Left ventricle myocardium inferior (tissue), 1 donor: ENCODE data around the gene GMEB2. TPM values are rescaled to one million over a fixed set of nuclear protein-coding genes. Genes with fewer than 3 reads are reported as not detected.

Source experiments
- DNase-seq: peaks from one replicate; pipeline ENCODE4 v3.0.0-alpha.2; 2020
- H3K27ac ChIP-seq: fragments of 200-600 bp; replicated peaks from 2 replicates; pipeline ENCODE4 v1.8.0; 2021
- H3K27me3 ChIP-seq: fragments of 200-600 bp; 2 replicates; pipeline ENCODE4 v1.8.0; 2021; ENCODE audit warnings: low read depth
- H3K36me3 ChIP-seq: fragments of 200-600 bp; 2 replicates; pipeline ENCODE4 v1.8.0; 2021
- H3K4me1 ChIP-seq: fragments of 200-600 bp; 2 replicates; pipeline ENCODE4 v1.8.0; 2021
- H3K4me3 ChIP-seq: fragments of 200-600 bp; 2 replicates; pipeline ENCODE4 v1.8.0; 2021; ENCODE audit warnings: mild to moderate bottlenecking, moderate library complexity
- H3K9me3 ChIP-seq: fragments of 200-600 bp; replicated peaks from 2 replicates; pipeline ENCODE4 v1.8.0; 2021
- CTCF ChIP-seq: fragments of 200-600 bp; IDR thresholded peaks from 2 replicates; pipeline ENCODE4 v1.8.0; 2021; ENCODE audit warnings: antibody characterized with exemption, mild to moderate bottlenecking, borderline replicate concordance
- intact Hi-C: fragments of 100-400 bp; cut with micrococcal nuclease; formaldehyde crosslinking; loops from one replicate; pipeline ENCODE4 v1.11.0; 2022
- total RNA-seq: library from RNA; stranded (reverse); fragmentation: NEBNext Ultra II Directional; extraction: Animal tissue kit (Norgen Biotek cat#: 25700); gene quantifications from one replicate; pipeline ENCODE4 v1.2.1, GENCODE V29; 2021
- donor health status: DM: no; HTN: yes; CAD: no; lungs with severe emphysema.

The GMEB2 gene
- total RNA-seq, 1 donor from 2014 or later: 5.3 TPM

GRCh38 chr20:63592661-63593060 lies 34.2 kb downstream of the GMEB2 start:
- no peaks in the 10 kb centered on the region for H3K27me3 ChIP-seq
- no peaks in the 10 kb centered on the region for H3K9me3 ChIP-seq
- H3K4me1 ChIP-seq: no peaks in the 10 kb centered on the region
- H3K4me3 ChIP-seq: no peak overlapping the region
- intact Hi-C loops: no loop called here
- peaks cover 87% of the 10 kb centered on the region for H3K36me3 ChIP-seq
- TF ChIP-seq CTCF: no peak
- no peak overlapping the region for H3K27ac ChIP-seq
- DNase-seq: no peak

DNA sequence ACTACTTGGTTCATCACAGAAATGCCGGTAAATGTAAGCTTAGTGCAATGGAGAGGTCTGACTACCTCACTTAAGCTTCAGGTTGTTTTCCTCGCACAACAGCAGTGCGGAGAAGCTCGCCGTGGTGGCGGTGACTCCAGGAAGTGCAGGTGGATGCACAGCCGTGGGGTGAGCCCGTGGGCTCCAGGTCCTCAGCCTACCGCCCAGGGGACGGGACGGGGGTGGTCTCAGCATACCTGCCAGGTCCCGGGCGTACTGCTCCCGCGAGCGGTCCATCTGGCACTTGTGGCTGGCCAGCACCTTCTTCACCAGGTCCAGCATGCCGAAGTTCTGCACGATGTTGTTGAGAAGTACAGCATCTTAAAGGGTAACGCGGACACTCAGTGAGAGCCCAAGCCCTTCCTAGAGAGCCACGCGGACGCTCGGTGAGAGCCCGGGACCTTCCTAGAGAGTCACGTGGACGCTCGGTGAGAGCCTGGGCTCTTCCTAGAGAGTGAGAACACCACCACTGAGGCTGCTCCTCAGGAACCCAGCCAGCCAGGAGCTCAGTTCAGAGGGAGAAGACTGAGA lies 35.0 kb downstream of the GMEB2 start:
- H3K36me3 ChIP-seq: peaks cover 82% of the 10 kb centered on the region
- H3K4me1 ChIP-seq: no peaks in the 10 kb centered on the region
- no peak for DNase-seq
- intact Hi-C loops: no loop called here
- H3K9me3 ChIP-seq: no peaks in the 10 kb centered on the region
- no peaks in the 10 kb centered on the region for H3K27me3 ChIP-seq
- TF ChIP-seq CTCF: no peak
- H3K27ac ChIP-seq: no peak overlapping the region
- no peak overlapping the region for H3K4me3 ChIP-seq

GRCh38 chr20:63591147-63591533 lies 35.8 kb downstream of the GMEB2 start:
- Histone ChIP-seq H3K4me3 (no peak overlapping the region), H3K4me1 (peaks cover 7% of the 10 kb centered on the region)
- TF ChIP-seq CTCF: no peak

DNA sequence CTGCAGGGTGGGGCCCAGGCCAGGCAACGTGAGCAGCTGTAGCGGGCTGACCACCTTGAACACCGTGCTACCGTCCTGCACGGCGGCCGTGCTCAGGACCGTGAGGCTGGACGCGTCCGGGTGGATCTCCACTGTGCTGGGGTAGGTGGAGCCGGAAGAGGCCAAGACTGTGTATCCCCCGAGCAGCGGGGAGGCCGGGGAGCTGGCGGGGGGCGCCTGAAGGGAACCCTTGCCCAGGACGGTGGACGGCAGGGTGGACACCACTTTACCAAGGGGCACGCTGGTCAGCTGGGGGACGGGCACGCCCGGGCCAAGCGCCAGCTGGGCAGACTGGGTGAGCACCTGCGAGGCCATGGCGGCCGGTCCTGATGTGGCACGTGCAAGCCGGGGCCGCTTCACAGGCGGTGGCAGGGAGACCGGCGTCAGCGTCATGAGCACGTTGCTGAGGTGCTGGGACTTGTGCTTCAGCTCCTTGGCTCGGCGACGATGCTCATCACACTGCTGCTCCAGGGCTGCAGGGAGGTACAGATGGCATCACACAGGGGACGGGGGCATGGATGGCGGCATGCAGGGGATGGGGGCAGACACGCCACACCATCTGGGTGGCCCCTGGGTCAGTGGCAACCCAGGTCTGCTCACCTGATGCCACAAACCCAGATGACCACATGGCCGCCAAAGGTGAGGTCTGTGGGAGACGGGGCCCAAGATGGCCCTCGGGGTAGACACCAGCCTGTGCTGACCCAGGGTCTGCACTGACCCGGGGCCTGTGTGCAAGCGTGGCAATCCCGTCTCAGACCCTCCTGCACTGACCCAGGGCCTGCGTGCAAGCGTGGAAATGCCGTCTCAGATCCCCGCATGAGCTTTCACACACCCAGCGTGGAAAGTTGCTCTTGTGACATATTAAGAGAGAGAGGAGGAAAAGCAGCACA lies 36.4 kb downstream of the GMEB2 start:
- Histone ChIP-seq H3K36me3 (peaks cover 73% of the 10 kb centered on the region), H3K27ac (no peak overlapping the region), H3K4me3 (no peak overlapping the region), H3K9me3 (no peaks in the 10 kb centered on the region), H3K4me1 (peaks cover 10% of the 10 kb centered on the region), H3K27me3 (no peaks in the 10 kb centered on the region)
- no peak for DNase-seq
- intact Hi-C loops: no loop called here
- TF ChIP-seq CTCF: no peak

More at GRCh38 chr20:63591147-63591533, 35.8 kb downstream of the GMEB2 start:
- no peak overlapping the region for H3K27ac ChIP-seq
- peaks cover 78% of the 10 kb centered on the region for H3K36me3 ChIP-seq
- intact Hi-C loops: no loop called here
- no peaks in the 10 kb centered on the region for H3K27me3 ChIP-seq
- H3K9me3 ChIP-seq: no peaks in the 10 kb centered on the region
- DNase-seq: no peak

DNA sequence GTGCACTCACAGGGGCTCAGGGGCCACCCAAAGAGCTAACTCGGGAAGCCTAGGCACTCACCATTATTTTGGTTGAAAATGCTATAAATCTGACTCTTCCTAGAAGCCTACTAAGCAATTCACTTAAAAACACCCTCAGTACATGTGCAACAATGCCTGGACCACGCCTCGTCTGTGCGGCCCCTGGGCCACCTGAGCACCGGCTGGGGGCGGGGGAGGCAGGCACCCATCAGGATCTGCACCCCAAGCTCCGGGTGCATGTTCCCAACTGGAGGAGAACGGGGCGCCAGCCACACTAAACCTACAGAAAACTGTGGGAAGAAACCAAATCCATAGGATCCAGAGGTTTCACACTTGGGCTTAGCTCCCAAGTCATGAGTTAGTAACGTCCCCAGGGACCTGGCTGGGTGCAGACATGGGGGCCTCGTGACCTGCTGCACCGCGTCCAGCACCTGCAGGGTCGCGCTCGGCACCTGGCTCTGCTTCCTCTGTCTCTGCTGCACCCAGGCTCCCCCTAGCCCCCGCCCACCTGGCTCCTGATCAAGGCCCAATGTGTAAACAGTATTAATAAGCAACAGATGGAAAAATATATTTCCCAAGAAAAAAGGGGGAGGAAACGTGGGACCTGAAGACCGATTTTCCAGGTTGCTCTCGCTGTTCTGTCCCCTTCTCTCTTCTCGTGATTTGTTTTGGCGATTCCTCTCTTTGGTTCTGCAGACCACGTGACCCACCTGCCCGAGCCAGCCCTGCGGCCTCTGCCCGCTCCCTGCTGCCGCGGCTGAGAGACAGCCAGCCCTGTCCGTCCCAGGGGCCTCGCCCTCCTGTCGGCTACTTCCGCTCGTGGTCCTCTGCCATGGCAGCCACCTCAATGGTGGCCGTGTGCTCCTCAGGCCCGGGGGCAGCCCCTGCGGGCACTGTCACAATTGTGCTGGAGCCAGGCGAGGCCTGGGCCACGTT lies 37.4 kb downstream of the GMEB2 start:
- TF ChIP-seq CTCF: no peak
- Histone ChIP-seq H3K27me3 (no peaks in the 10 kb centered on the region), H3K4me3 (no peak overlapping the region), H3K27ac (no peak overlapping the region), H3K4me1 (peaks cover 10% of the 10 kb centered on the region), H3K36me3 (peaks cover 65% of the 10 kb centered on the region), H3K9me3 (no peaks in the 10 kb centered on the region)
- no peak for DNase-seq
- intact Hi-C loops: no loop called here
